Omental fat pad (tissue), 4 donors: ENCODE data around the gene LRRC71. TPM values are rescaled to one million over a fixed set of nuclear protein-coding genes. Genes with fewer than 3 reads are reported as not detected.

Source experiments
- ATAC-seq: fragments of 150-250 bp; one replicate; pipeline ENCODE4 v1.9.1; 2016; ENCODE audit warnings: mild to moderate bottlenecking, moderate library complexity; ENCODE audit not compliant: low FRiP score
- DNase-seq: peaks from one replicate; pipeline ENCODE4 v3.0.0-alpha.2; 2019; ENCODE audit warnings: low spot score
- total RNA-seq, 4 donors: library from RNA; depleted of rRNA; stranded (reverse); fragments of >200 nt; gene quantifications; one replicate each; pipeline ENCODE4 v1.1.0, GENCODE V29; 2016
- TF ChIP-seq, protein P1 (sequence below), 3 donors: fragments of 450-650 bp; IDR thresholded peaks; one replicate each; pipeline ENCODE4 v1.5.1; 2016 to 2017; ENCODE audit warnings: antibody characterized with exemption in 3 of 3, mild to moderate bottlenecking in 3 of 3, moderate library complexity in 2 of 3

The LRRC71 gene
- total RNA-seq, 4 donors from 2014 or later: not detected

DNA sequence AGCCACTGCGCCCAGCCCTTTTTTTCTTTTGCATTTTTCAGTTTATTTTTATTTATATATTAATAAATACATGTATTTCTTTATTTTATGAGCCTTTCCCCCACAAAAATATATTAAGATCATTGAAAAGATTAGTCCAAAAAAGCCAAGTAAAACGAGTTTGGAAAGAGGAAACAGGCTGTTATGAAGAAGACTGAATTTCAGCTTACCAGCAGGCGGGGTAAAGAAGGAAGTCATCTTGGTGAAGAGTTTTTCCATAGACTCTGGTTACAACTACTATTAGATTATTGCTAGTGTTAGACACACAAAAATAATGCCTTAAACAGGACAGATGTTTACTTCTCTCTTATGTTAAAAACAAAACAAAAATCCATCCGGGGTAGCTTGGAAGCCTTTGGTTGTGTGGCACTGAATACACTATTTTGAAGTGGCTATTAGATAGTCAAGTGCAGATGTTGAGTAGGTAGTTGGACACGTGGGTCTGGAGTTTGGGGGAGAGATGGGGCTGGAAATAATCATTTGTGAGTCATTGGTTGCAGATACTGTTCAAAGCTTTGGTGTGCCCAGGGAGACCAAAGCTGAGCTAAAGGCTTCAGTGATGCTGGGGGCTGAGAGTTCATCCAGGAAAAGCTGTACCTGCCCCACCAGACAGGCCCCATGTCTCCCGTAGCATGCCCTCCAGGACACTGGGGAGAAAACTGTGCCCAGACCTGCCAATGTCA lies 8.7 kb upstream of the LRRC71 start:
- ATAC-seq: no peak
- TF ChIP-seq, protein P1, sequence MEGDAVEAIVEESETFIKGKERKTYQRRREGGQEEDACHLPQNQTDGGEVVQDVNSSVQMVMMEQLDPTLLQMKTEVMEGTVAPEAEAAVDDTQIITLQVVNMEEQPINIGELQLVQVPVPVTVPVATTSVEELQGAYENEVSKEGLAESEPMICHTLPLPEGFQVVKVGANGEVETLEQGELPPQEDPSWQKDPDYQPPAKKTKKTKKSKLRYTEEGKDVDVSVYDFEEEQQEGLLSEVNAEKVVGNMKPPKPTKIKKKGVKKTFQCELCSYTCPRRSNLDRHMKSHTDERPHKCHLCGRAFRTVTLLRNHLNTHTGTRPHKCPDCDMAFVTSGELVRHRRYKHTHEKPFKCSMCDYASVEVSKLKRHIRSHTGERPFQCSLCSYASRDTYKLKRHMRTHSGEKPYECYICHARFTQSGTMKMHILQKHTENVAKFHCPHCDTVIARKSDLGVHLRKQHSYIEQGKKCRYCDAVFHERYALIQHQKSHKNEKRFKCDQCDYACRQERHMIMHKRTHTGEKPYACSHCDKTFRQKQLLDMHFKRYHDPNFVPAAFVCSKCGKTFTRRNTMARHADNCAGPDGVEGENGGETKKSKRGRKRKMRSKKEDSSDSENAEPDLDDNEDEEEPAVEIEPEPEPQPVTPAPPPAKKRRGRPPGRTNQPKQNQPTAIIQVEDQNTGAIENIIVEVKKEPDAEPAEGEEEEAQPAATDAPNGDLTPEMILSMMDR (IDR thresholded peaks at IDR 0.05): no peak

DNA sequence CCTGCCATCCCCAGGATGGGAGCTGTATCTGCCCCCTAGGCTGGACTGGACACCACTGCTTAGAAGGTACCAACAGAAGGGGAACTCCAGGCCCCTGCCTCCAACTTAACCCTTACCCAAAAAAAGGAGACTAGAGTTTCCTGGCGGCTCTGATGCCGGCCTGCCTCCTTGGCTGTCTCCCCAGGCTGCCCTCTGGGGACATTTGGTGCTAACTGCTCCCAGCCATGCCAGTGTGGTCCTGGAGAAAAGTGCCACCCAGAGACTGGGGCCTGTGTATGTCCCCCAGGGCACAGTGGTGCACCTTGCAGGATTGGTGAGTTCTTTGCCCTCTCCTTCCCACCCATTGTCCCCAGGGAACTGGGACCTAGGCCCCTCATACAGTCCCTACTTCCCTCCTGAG lies 8.1 kb upstream of the LRRC71 start:
- DNase-seq: no peak
- TF ChIP-seq, protein P1 (IDR thresholded peaks at IDR 0.05): no peak
- ATAC-seq: no peak

More for the DNA sequence above, 8.7 kb upstream of the LRRC71 start:
- no peak for DNase-seq

DNA sequence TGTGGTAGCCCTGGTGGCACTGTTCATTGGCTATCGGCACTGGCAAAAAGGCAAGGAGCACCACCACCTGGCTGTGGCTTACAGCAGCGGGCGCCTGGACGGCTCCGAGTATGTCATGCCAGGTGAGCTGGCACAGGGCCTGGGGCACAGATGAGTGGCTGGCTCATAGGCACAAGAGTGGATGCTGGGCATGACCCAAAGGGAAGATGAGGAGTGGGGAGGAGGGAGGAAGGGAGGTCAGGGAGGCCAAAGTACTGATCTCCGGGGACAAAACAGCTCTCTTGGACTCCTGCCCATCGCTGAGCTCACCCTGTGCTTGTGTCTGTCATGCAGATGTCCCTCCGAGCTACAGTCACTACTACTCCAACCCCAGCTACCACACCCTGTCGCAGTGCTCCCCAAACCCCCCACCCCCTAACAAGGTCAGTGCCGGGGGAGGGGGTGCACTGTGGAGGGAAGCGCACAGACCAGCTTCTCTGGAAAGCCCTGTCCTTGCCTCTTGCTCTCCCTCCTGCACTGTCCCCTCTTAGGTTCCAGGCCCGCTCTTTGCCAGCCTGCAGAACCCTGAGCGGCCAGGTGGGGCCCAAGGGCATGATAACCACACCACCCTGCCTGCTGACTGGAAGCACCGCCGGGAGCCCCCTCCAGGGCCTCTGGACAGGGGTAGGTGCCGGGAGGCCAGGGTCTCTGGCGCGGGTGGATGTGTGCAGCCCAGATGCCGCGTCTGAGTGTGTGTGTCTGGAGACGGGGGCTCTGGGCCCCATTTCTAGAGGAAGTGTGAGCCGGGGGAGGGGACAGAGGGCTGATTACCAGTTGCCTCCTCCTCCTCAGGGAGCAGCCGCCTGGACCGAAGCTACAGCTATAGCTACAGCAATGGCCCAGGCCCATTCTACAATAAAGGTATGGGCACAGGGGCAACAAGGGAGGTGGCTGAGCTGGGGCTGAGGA lies 7.3 kb upstream of the LRRC71 start:
- no peak for ATAC-seq
- DNase-seq: no peak
- TF ChIP-seq, protein P1 (IDR thresholded peaks at IDR 0.05): no peak

DNA sequence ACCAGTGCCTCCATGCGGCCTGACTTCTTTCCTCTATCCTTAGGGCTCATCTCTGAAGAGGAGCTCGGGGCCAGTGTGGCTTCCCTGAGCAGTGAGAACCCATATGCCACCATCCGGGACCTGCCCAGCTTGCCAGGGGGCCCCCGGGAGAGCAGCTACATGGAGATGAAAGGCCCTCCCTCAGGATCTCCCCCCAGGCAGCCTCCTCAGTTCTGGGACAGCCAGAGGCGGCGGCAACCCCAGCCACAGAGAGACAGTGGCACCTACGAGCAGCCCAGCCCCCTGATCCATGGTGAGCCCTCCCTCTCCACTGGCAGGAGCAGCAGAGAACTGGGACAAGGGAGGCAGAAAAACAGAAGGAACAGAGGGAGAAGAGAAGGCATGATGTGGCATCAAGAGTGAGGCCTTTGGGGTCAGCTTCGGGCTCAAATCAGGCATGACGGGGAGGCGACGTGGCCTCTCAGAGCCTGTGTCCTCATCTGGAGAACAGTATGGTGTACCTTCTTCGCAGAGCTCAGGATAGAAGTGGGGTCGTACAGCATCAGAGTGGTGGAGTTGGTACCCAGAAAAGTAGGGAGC lies 6.5 kb upstream of the LRRC71 start:
- TF ChIP-seq, protein P1 (IDR thresholded peaks at IDR 0.05): no peak
- DNase-seq (no peak), ATAC-seq (no peak)

DNA sequence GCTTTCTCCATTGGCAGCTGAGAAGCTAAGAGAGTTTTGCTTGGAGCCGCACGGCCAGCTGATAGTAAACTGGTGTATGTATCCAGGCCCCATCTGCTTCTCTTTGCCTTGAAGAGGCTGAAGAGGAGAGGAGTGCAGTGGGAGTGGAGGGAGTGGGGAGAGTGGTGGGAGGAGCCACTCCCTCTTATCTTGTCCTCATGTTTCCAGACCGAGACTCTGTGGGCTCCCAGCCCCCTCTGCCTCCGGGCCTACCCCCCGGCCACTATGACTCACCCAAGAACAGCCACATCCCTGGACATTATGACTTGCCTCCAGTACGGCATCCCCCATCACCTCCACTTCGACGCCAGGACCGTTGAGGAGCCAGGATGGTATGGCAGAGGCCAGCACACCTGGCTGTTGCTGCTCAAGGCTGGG lies 6.0 kb upstream of the LRRC71 start:
- TF ChIP-seq, protein P1 (IDR thresholded peaks at IDR 0.05): no peak
- DNase-seq (no peak), ATAC-seq (peak; percentile 17)

DNA sequence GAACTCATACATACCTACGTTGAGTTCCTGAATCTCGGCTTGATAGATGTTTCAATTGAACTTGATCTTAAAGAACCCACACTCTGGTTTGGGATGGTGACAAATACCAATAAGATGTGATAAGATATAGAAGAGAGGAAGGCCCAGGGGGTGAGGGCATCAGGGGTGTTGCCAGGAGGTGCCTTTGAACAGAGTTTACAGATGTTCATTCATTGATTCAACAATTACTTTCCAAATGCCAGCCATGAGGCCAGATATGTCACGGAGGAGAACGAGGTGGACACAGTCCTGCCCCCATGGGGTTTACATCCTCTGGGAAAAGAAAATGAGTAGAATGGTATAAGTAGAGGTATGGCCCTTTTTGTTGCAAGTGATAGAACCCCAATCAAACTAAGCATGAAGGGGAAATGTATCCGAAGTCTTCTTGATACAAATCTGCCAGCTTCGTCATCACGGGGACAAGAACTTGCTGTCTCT lies 659 bp downstream of the LRRC71 start:
- TF ChIP-seq, protein P1 (IDR thresholded peaks at IDR 0.05): no peak
- DNase-seq (no peak), ATAC-seq (no peak)
